8988T (cell line): ENCODE data around the gene CDK15.

ENCODE experiments used
- DNase-seq: peaks from one replicate; pipeline ENCODE4 v3.0.0; 2011

CDK15 gene

GRCh38 chr2:201915446-201915845 is 109.1 kb downstream of the CDK15 start:
- no peak for DNase-seq

- no peak for DNase-seq
Measured at GRCh38 chr2:201916565-201916964, 110.2 kb downstream of the CDK15 start.

GRCh38 chr2:201918616-201919307 is 112.4 kb downstream of the CDK15 start:
- no peak for DNase-seq

GRCh38 chr2:201919308-201919634 is 112.9 kb downstream of the CDK15 start:
- DNase-seq, result no peak

- no peak for DNase-seq
Measured at GRCh38 chr2:201923436-201924328, 117.3 kb downstream of the CDK15 start.

- DNase-seq, result no peak
Measured at GRCh38 chr2:201924453-201924852, 118.1 kb downstream of the CDK15 start.

- no peak for DNase-seq
Measured at GRCh38 chr2:201925056-201925455, 118.7 kb downstream of the CDK15 start.

GRCh38 chr2:201926067-201926466 is 119.7 kb downstream of the CDK15 start:
- no peak for DNase-seq

- DNase-seq, result no peak
Measured at GRCh38 chr2:201928363-201928762, 122.0 kb downstream of the CDK15 start.

GRCh38 chr2:201929281-201930026 is 123.1 kb downstream of the CDK15 start:
- no peak for DNase-seq

- DNase-seq, result no peak
Measured at GRCh38 chr2:201930043-201930442, 123.7 kb downstream of the CDK15 start.

GRCh38 chr2:201930831-201931230 is 124.5 kb downstream of the CDK15 start:
- DNase-seq, result no peak

- DNase-seq, result no peak
Measured at GRCh38 chr2:201931475-201931874, 125.1 kb downstream of the CDK15 start.

GRCh38 chr2:201931951-201932350 is 125.6 kb downstream of the CDK15 start:
- no peak for DNase-seq

- DNase-seq, result no peak
Measured at GRCh38 chr2:201932511-201932910, 126.2 kb downstream of the CDK15 start.

GRCh38 chr2:201933792-201934237 is 127.5 kb downstream of the CDK15 start:
- no peak for DNase-seq

- DNase-seq, result no peak
Measured at GRCh38 chr2:201936817-201937216, 130.5 kb downstream of the CDK15 start.

- DNase-seq, result no peak
Measured at GRCh38 chr2:201937343-201937742, 131.0 kb downstream of the CDK15 start.

- DNase-seq, result no peak
Measured at GRCh38 chr2:201938156-201938775, 131.9 kb downstream of the CDK15 start.

GRCh38 chr2:201938781-201939180 is 132.4 kb downstream of the CDK15 start:
- DNase-seq, result no peak

- no peak for DNase-seq
Measured at GRCh38 chr2:201939453-201939941, 133.2 kb downstream of the CDK15 start.

- no peak for DNase-seq
Measured at GRCh38 chr2:201942531-201942930, 136.2 kb downstream of the CDK15 start.
